Muscle of leg (tissue), 11 donors: ENCODE data around the gene ARHGAP21. TPM values are rescaled to one million over a fixed set of nuclear protein-coding genes. Genes with fewer than 3 reads are reported as not detected.
"Not testable (repeated sequence)": the region's sequence is repeated elsewhere in the genome, so short reads cannot be mapped to it uniquely, and the experiment has no call there.

Experiments
- DNase-seq: peaks from one replicate; pipeline ENCODE4 v3.0.0; 2013
- H3K27ac ChIP-seq: one replicate; pipeline ENCODE4 v1.5.1; 2013; ENCODE audit warnings: mild to moderate bottlenecking, low read length, control low read depth
- H3K27me3 ChIP-seq: one replicate; pipeline ENCODE4 v1.6.1; 2013; ENCODE audit warnings: low read length; ENCODE audit not compliant: control insufficient read depth, insufficient read depth
- H3K36me3 ChIP-seq: one replicate; pipeline ENCODE4 v1.6.1; 2013; ENCODE audit warnings: low read length; ENCODE audit not compliant: control insufficient read depth, insufficient read depth
- H3K4me1 ChIP-seq: one replicate; pipeline ENCODE4 v1.6.1; 2013; ENCODE audit warnings: low read length; ENCODE audit not compliant: control insufficient read depth, insufficient read depth
- H3K4me3 ChIP-seq: one replicate; pipeline ENCODE4 v1.5.1; 2013; ENCODE audit warnings: low read length, control low read depth
- H3K9me3 ChIP-seq: replicated peaks from 2 replicates; pipeline ENCODE4 v1.6.1; 2013; ENCODE audit warnings: low read depth, low read length; ENCODE audit not compliant: control insufficient read depth
- WGBS: methylation state at CpG from one replicate; pipeline ENCODE4 v1.1.5; 2013; ENCODE audit warnings: missing lambda C conversion rate; ENCODE audit not compliant: insufficient coverage; 5-methylcytosine and 5-hydroxymethylcytosine counted together
- polyA plus RNA-seq, 8 donors: library from polyadenylated mRNA; unstranded; fragments of 120-200 nt; gene quantifications; one replicate each; pipeline versions ENCODE4 v1.2.1 to v1.2.3, GENCODE V29; 2013; ENCODE audit warnings: inconsistent platforms in 1 of 8, low replicate concordance in 1 of 8; ENCODE audit not compliant: insufficient read length in 8 of 8, insufficient read depth in 1 of 8
- total RNA-seq: library from RNA; stranded (reverse); fragments of 120-200 nt; gene quantifications from one replicate; pipeline ENCODE4 v1.2.4, GENCODE V29; 2013

The ARHGAP21 gene
- total and polyA plus RNA-seq, 9 donors: 55.0 to 84.8 (median 63.5) TPM

DNA sequence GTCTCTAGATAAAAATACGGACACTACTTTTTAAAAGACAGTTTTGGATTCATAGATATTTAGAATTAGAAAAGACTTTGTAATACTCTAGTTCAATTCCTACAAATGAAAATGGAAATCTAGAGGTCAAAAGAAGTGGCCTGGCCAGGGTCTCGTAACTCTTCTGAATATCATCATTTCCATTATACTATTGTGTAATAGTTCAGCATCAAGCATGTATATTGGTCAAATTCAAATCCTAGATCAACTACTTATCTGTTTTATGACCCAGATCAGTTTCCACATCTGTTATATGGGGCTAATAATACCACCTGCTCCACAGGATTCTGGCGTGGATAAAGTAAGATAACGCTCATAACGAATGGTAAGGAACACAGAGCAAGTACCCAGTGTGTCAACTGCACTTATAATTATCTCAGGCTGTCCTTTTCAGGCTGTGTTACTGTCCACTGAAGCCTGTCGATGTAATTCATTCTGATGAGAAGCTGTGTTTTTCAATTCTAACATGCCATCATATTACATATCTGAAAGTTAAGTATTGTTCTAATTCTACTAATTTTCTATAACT lies 54.3 kb downstream of the ARHGAP21 start:
- no peaks in the 10 kb centered on the region for H3K27me3 ChIP-seq
- no peaks in the 10 kb centered on the region for H3K9me3 ChIP-seq
- H3K4me3 ChIP-seq: no peak overlapping the region
- no peak for DNase-seq
- H3K27ac ChIP-seq: no peak overlapping the region
- peaks cover 7% of the 10 kb centered on the region for H3K36me3 ChIP-seq
- no peaks in the 10 kb centered on the region for H3K4me1 ChIP-seq
- WGBS: 80% methylated on average over 3 of the region's 6 CpGs

DNA sequence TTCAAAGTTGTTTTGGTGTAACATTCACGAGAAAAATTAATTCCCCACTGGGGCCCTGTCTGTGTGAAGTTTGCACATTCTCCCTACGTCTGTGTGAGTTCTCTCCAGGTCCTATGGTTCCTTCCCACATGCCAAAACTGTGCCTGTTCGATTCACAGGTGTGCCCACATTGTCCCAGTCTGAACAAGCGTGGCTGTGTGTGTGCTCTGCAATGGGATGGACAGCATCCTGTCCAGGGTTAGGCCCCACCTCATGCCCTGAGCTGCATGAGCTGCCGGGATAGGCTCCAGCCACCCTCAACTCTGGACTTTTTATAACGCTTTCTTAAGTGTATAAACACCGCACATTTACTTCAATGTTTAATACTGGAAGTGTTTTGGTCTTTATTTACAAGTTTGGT lies 55.4 kb downstream of the ARHGAP21 start:
- H3K4me1 ChIP-seq: no peaks in the 10 kb centered on the region
- WGBS: 92% methylated on average over 4 of the region's 7 CpGs
- no peak overlapping the region for H3K27ac ChIP-seq
- no peaks in the 10 kb centered on the region for H3K9me3 ChIP-seq
- no peak for DNase-seq
- H3K4me3 ChIP-seq: no peak overlapping the region
- no peaks in the 10 kb centered on the region for H3K27me3 ChIP-seq
- H3K36me3 ChIP-seq: peaks cover 13% of the 10 kb centered on the region

DNA sequence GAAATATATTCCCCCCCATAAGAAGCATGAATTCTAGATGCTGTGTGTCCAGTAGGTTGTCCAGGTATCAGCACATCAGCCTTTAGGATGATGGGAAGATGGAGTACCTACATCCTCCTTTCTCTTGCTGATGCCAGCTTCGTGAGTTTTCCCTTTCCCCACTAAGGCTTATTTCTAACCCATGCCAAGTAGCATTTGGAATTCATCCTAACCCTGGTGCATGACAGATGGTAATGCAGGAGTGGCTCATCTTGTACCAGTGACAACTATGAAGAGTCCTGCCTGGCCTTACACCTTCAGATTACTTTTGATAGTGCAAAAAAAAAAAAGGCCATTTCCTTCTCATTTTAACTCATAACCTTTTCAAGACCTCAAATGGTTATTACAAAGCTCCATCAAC lies 58.7 kb downstream of the ARHGAP21 start:
- H3K36me3 ChIP-seq: peaks cover 13% of the 10 kb centered on the region
- H3K4me1 ChIP-seq: no peaks in the 10 kb centered on the region
- H3K27ac ChIP-seq: no peak overlapping the region
- no peaks in the 10 kb centered on the region for H3K9me3 ChIP-seq
- no peak for DNase-seq
- H3K27me3 ChIP-seq: no peaks in the 10 kb centered on the region
- H3K4me3 ChIP-seq: no peak overlapping the region
- 80% methylated on average over 1 of the region's 1 CpG for WGBS

DNA sequence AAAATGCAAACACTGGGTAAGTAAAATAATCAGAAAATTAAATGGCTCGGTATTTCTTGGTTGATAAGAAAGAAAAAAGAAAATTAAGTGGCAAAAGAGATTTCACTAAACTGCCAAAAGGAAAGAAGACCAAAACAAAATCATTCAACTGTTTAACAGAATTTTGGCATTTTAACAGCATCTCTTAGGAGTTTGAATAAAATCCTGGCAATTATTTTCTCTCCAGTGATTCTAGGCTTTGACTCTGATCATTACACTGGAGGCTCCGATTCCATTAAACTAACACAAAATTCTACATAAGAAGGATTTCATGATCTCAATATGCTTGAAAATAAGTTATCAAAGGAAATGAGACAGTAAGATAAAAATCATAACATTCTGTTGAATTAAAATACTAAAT lies 62.3 kb downstream of the ARHGAP21 start:
- no CpG with 5 or more reads among the region's 2 CpGs for WGBS
- H3K27me3 ChIP-seq: no peaks in the 10 kb centered on the region
- H3K4me1 ChIP-seq: no peaks in the 10 kb centered on the region
- peaks cover 2% of the 10 kb centered on the region for H3K9me3 ChIP-seq
- DNase-seq: no peak
- H3K4me3 ChIP-seq: no peak overlapping the region
- peaks cover 9% of the 10 kb centered on the region for H3K36me3 ChIP-seq
- H3K27ac ChIP-seq: no peak overlapping the region

GRCh38 chr10:24658319-24658718 lies 65.4 kb downstream of the ARHGAP21 start:
- H3K4me3 ChIP-seq, H3K4me1 ChIP-seq, H3K9me3 ChIP-seq, H3K27ac ChIP-seq, H3K27me3 ChIP-seq, H3K36me3 ChIP-seq, DNase-seq: not testable (repeated sequence)
- WGBS: no CpG with 5 or more reads among the region's 4 CpGs

- not testable (repeated sequence) for DNase-seq, H3K4me3 ChIP-seq, H3K27me3 ChIP-seq, H3K9me3 ChIP-seq, H3K27ac ChIP-seq, H3K36me3 ChIP-seq, H3K4me1 ChIP-seq
- WGBS: no CpG with 5 or more reads among the region's 33 CpGs
Observed at GRCh38 chr10:24656326-24656725, 67.4 kb downstream of the ARHGAP21 start.

GRCh38 chr10:24652381-24652957 lies 71.2 kb downstream of the ARHGAP21 start:
- DNase-seq: no peak
- Histone ChIP-seq H3K36me3 (peaks cover 5% of the 10 kb centered on the region), H3K4me1 (peaks cover 3% of the 10 kb centered on the region), H3K4me3 (no peak overlapping the region), H3K9me3 (no peaks in the 10 kb centered on the region), H3K27me3 (no peaks in the 10 kb centered on the region), H3K27ac (no peak overlapping the region)
- WGBS: no CpG with 5 or more reads among the region's 4 CpGs

- DNase-seq: no peak
- Histone ChIP-seq H3K27ac (no peak overlapping the region), H3K9me3 (no peaks in the 10 kb centered on the region), H3K4me3 (no peak overlapping the region), H3K27me3 (no peaks in the 10 kb centered on the region), H3K36me3 (peaks cover 5% of the 10 kb centered on the region), H3K4me1 (peaks cover 3% of the 10 kb centered on the region)
- WGBS: no CpG with 5 or more reads among the region's 2 CpGs
Observed at GRCh38 chr10:24651923-24652322, 71.8 kb downstream of the ARHGAP21 start.

DNA sequence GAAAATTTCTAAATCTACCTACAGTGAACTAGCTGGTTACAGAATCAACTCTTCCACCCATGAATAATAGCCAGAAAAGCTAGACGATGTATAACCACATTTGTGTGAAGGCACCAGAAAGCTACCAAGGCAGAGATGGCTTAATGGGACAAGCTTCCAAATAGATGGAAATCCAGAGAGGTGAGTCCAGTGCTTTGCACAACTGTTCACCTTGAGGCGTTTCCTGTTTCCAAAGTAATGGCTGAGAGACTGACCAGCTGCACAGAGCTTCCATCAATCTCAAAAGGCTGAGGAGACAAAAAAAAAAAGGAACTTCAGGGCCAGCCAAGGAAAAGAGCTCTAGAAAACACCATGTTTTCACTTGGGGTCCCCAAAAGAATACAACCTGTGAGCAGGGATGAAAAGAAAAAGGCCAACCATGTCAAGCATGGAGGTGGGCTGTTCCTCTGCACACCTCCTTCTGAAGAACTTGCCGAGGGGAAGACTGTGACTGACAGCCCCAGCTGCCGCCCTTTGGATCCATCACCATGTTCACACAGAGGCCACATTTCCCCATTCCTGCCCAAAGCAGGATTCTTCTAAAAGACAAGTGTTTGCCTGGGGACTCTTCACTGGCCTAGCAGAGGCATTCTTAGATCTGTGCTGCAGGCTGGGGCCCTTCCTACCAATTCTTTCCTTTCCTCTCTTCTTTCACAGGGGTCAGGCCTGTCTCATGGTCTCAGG lies 72.9 kb downstream of the ARHGAP21 start:
- no peaks in the 10 kb centered on the region for H3K9me3 ChIP-seq
- H3K27ac ChIP-seq: no peak overlapping the region
- WGBS: 94% methylated on average over 3 of the region's 4 CpGs
- no peak overlapping the region for H3K4me3 ChIP-seq
- DNase-seq: no peak
- H3K36me3 ChIP-seq: peaks cover 5% of the 10 kb centered on the region
- peaks cover 3% of the 10 kb centered on the region for H3K4me1 ChIP-seq
- no peaks in the 10 kb centered on the region for H3K27me3 ChIP-seq

DNA sequence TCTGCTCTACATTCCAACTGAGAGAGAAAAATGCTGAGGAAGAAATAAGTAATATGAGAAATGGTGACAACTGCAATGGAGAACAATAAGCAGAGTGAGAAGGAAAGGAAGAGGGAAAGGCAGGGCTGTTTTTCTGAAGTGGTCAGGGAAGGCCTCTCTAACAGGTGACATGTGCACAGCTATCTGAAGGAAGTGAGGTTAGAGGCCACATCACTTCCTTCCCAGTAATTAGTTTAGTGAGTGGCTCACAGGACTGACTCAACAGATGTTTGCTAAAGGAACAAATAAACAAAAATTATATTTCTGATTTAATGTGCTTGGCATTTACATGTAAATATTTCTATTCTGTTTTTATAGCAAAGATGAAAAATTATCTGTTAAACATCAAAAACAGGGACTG lies 77.9 kb downstream of the ARHGAP21 start:
- no peaks in the 10 kb centered on the region for H3K4me1 ChIP-seq
- H3K27me3 ChIP-seq: no peaks in the 10 kb centered on the region
- H3K27ac ChIP-seq: no peak overlapping the region
- H3K9me3 ChIP-seq: no peaks in the 10 kb centered on the region
- peaks cover 3% of the 10 kb centered on the region for H3K36me3 ChIP-seq
- DNase-seq: no peak
- H3K4me3 ChIP-seq: no peak overlapping the region
